ENCODE data around the gene CD6.

DNA sequence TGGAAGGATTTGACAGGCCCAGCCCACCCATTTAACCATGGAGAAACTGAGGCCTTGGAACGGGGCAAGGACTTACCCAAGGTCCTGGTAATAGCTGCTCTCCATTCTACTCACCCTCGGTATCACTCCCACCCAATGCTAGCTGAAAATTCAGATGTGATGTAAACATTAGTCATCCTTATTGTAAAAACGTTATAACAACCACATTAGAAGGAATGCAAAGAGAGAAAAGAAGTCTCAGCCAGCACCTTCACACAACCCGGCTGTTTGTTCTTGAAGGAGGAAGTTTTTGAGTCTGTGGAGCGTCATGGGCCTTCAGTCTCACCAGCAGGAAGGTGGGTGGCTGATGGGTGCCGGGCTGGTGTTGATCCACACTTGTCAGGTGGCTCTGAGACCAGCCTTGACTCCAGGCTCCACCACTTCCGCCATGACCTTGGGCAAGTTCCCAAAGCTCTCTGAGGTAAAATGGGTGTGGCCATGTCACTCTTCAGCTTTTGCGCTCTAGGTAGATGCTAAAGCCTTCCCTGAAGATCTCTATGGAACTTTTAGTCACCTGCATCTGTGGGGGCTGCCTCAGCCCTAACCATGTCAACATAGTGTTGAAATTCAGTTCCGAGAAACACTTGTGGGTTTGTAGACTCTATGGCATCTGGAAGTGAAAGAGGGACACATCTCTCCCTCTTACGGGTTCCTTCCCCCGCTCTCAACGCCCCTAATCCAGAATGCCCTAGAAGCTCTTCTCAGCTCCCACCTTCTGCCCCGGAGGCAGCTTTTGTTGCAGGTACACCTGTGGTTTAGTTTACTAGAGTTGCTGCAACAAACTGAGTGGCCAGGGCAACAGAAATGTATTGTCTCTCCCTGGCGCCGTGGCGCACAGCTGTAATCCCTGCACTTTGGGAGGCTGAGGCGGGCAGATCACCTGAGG, 14.8 kb downstream of the CD6 start:
- no peak for TF ChIP-seq SUZ12 (IDR thresholded peaks at IDR 0.05; ENCODE audit: extremely low read depth, insufficient read depth, insufficient read length)
- no peak for TF ChIP-seq ZNF274 (IDR thresholded peaks at IDR 0.05; ENCODE audit: low read depth, low read length)
